ENCODE results near the gene ARHGEF11. TPM values are rescaled to one million over a fixed set of nuclear protein-coding genes. Genes with fewer than 3 reads are reported as not detected.
"Not testable (repeated sequence)": the region's sequence is repeated elsewhere in the genome, so short reads cannot be mapped to it uniquely, and the experiment has no call there.

ARHGEF11 gene
- total RNA-seq, 1 donor from 2014 or later = 43.5 TPM

GRCh38 chr1:156931211-156931952, 114.2 kb downstream of the ARHGEF11 start:
- Histone ChIP-seq H3K4me1 (peaks cover 0 to 8% of the 10 kb centered on the region in 2 donors), H3K27ac (no peak overlapping the region), H3K36me3 (peaks cover 0 to 4% of the 10 kb centered on the region in 2 donors), H3K27me3 (peaks cover 5% of the 10 kb centered on the region), H3K9me3 (no peaks in the 10 kb centered on the region), H3K4me3 (peak overlapping the region; percentile 8 to 19)
- TF ChIP-seq CTCF (IDR thresholded peaks at IDR 0.05) = no peak
- intact Hi-C loops (cut with DNase I) = no loop called here
- DNase-seq (ENCODE audit: low spot score in 2 of 2) = no peak

GRCh38 chr1:156930483-156930882, 115.1 kb downstream of the ARHGEF11 start:
- no peak for DNase-seq (ENCODE audit: low spot score in 2 of 2)
- Histone ChIP-seq H3K4me1 (peaks cover 0 to 8% of the 10 kb centered on the region in 2 donors), H3K4me3 (no peak overlapping the region), H3K9me3 (no peaks in the 10 kb centered on the region), H3K27ac (no peak overlapping the region), H3K36me3 (peaks cover 0 to 4% of the 10 kb centered on the region in 2 donors), H3K27me3 (peaks cover 5% of the 10 kb centered on the region)
- TF ChIP-seq CTCF (IDR thresholded peaks at IDR 0.05) = no peak
- intact Hi-C loops (cut with DNase I) = no loop called here

- DNase-seq (ENCODE audit: low spot score in 2 of 2) = no peak
- Histone ChIP-seq H3K36me3 (no peaks in the 10 kb centered on the region), H3K27ac (no peak overlapping the region), H3K4me3 (no peak overlapping the region), H3K9me3 (no peaks in the 10 kb centered on the region), H3K4me1 (peaks cover 0 to 8% of the 10 kb centered on the region in 2 donors), H3K27me3 (peaks cover 9% of the 10 kb centered on the region)
- TF ChIP-seq CTCF (IDR thresholded peaks at IDR 0.05) = no peak
- intact Hi-C loops (cut with DNase I) = no loop called here
Measured at GRCh38 chr1:156929596-156930238, 115.8 kb downstream of the ARHGEF11 start.

- DNase-seq (ENCODE audit: low spot score in 2 of 2) = no peak
- intact Hi-C loops (cut with DNase I) = no loop called here
- peak overlapping the region in 1 of 2 donors; percentile 39 for H3K4me3 ChIP-seq
- TF ChIP-seq CTCF (IDR thresholded peaks at IDR 0.05) = no peak
- H3K27ac ChIP-seq = no peak overlapping the region
- no peaks in the 10 kb centered on the region for H3K36me3 ChIP-seq
- H3K9me3 ChIP-seq = no peaks in the 10 kb centered on the region
- peaks cover 4 to 15% of the 10 kb centered on the region in 2 donors for H3K4me1 ChIP-seq
- peaks cover 25% of the 10 kb centered on the region for H3K27me3 ChIP-seq
Measured at GRCh38 chr1:156928043-156928602, 117.4 kb downstream of the ARHGEF11 start.

GRCh38 chr1:156927215-156928042, 118.1 kb downstream of the ARHGEF11 start:
- TF ChIP-seq CTCF (IDR thresholded peaks at IDR 0.05) = peak; percentile 50 to 63 (median 50)
- peak in 1 of 2 donors; percentile 76 for DNase-seq (ENCODE audit: low spot score in 2 of 2)
- peak overlapping the region; percentile 39 to 53 for H3K4me3 ChIP-seq
- peaks cover 32% of the 10 kb centered on the region for H3K27me3 ChIP-seq
- H3K36me3 ChIP-seq = no peaks in the 10 kb centered on the region
- H3K27ac ChIP-seq = no peak overlapping the region
- no peaks in the 10 kb centered on the region for H3K9me3 ChIP-seq
- intact Hi-C loops (cut with DNase I) = no loop called here
- H3K4me1 ChIP-seq = peaks cover 4 to 15% of the 10 kb centered on the region in 2 donors

GRCh38 chr1:156926695-156927094, 118.8 kb downstream of the ARHGEF11 start:
- H3K4me1 ChIP-seq = peaks cover 4 to 15% of the 10 kb centered on the region in 2 donors
- H3K36me3 ChIP-seq; H3K9me3 ChIP-seq; DNase-seq (ENCODE audit: low spot score in 2 of 2); H3K4me3 ChIP-seq; intact Hi-C loops (cut with DNase I); H3K27ac ChIP-seq: not testable (repeated sequence)
- peaks cover 33% of the 10 kb centered on the region for H3K27me3 ChIP-seq

Data from ascending aorta (tissue), 2 donors.